ENCODE results near the gene CHCHD3. TPM values are rescaled to one million over a fixed set of nuclear protein-coding genes. Genes with fewer than 3 reads are reported as not detected.

The CHCHD3 gene
- total RNA-seq, 6 experiments from 2014 or later, result 16.5 to 42.6 (median 21.6) TPM

DNA sequence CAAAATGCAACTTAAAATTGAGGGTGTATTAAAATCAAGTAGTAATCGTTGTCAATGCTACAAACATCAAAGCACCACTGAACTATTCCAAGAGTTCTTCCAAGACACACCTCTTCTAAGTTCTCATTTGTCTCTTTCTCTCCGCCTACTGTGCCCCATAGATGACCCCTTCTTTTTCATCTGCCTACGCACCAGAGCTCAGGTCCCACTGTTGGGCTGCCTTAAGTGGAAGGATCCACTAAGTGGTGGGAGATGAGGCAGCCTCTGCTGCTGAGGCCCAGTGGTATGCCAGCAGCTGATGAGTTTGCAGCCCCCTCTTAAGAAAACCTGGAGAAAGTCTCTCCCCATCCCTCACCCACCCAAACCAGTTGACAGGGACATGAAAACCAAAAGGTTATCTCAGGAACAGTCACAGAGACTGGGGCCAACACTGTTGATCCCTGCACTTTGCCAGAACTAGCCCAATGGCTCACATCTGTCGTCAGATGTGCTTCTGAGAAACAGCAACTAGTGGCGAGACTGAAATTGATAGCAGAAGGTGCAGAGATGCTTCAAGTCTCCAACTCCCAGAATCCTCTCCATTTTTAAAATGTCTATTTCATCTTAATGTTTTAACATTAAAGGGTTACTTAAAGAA is 88.4 kb downstream of the CHCHD3 start:
- Histone ChIP-seq H3K4me1 (no peaks in the 10 kb centered on the region), H3K4me3 (no peak overlapping the region), H3K27ac (no peak overlapping the region), H3K27me3 (no peaks in the 10 kb centered on the region), H3K9me3 (no peaks in the 10 kb centered on the region), H3K36me3 (no peaks in the 10 kb centered on the region)
- WGBS (ENCODE audit: insufficient coverage, low coverage, low lambda C conversion rate, missing lambda C conversion rate), result 85% methylated on average over 5 of the region's 5 CpGs
- DNase-seq (no peak), ATAC-seq (no peak)
- no peak for TF ChIP-seq POLR2A (IDR thresholded peaks at IDR 0.05)
- TF ChIP-seq, protein P1, sequence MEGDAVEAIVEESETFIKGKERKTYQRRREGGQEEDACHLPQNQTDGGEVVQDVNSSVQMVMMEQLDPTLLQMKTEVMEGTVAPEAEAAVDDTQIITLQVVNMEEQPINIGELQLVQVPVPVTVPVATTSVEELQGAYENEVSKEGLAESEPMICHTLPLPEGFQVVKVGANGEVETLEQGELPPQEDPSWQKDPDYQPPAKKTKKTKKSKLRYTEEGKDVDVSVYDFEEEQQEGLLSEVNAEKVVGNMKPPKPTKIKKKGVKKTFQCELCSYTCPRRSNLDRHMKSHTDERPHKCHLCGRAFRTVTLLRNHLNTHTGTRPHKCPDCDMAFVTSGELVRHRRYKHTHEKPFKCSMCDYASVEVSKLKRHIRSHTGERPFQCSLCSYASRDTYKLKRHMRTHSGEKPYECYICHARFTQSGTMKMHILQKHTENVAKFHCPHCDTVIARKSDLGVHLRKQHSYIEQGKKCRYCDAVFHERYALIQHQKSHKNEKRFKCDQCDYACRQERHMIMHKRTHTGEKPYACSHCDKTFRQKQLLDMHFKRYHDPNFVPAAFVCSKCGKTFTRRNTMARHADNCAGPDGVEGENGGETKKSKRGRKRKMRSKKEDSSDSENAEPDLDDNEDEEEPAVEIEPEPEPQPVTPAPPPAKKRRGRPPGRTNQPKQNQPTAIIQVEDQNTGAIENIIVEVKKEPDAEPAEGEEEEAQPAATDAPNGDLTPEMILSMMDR (IDR thresholded peaks at IDR 0.05), result no peak
- intact Hi-C loops (cut with DNase I), result no loop called here

DNA sequence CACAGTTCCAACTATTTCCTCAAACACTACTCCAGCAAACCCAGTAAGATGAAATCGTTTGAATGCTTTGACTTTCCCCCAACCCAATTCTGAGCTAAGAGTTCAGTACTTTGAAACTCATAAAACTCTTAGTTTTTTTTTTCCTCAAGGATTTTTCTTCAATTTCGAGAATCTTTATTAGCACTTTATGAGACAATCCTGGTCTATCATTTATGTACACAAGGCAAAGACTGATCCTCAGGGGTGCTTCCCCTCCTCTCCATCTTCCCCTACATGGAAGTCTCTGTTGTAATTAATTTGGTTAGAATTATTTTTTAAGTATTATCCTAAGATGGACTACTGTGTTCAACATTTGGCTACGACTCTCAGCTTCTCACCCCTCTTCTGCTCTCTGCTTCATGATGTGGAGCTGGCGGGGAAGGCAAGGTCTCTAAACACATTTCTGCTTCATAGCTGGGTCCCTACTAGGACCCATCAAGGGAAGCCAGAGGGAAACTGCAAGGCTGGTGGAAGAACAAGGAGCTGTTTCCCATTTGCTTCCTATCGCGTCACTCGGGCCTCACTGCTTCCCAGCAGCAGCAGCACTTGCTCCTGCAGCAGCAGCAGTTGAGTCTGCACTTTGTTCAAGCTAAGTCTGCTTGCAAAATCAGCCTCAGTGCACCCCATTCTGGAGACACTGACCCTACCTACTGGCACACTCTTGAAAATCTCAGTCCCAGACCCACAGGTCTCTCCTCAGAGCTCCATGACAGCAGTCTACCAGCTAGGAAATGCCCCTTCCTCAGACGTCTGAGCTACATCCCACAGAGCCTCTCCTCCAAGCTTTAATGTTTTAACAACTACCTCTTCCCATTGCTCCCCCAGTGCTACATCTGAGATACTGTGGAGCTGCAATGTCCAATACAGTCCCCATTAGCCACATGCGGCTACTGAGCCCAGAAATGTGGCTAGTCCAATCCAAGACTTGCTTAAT is 90.0 kb downstream of the CHCHD3 start:
- H3K9me3 ChIP-seq, result no peaks in the 10 kb centered on the region
- H3K4me3 ChIP-seq, result no peak overlapping the region
- no peak overlapping the region for H3K27ac ChIP-seq
- TF ChIP-seq POLR2A (IDR thresholded peaks at IDR 0.05), result no peak
- TF ChIP-seq, protein P1 (IDR thresholded peaks at IDR 0.05), result no peak
- WGBS (ENCODE audit: insufficient coverage, low coverage, low lambda C conversion rate, missing lambda C conversion rate), result 80% methylated on average over 6 of the region's 9 CpGs
- no peak for ATAC-seq
- no peaks in the 10 kb centered on the region for H3K36me3 ChIP-seq
- no peak for DNase-seq
- no peaks in the 10 kb centered on the region for H3K4me1 ChIP-seq
- intact Hi-C loops (cut with DNase I), result no loop called here
- H3K27me3 ChIP-seq, result no peaks in the 10 kb centered on the region

DNA sequence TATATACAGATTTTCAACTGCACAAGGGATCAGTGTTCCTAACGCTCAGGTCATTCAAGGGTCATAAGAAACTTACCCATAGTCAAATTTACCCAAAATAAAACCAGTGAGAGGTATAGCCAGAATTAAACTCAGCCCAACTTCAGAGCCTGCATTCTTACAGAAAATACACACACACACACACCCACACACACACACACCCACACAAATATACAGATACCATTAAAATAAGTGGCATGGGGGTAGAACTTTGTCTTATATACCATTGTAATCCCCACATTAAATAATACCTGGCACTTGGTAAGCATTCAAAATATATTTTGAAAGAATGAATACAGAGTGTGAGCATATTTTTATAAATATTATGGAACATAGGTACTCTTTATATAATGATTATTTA is 93.8 kb downstream of the CHCHD3 start:
- intact Hi-C loops (cut with DNase I), result no loop called here
- Histone ChIP-seq H3K4me3 (no peak overlapping the region), H3K9me3 (no peaks in the 10 kb centered on the region), H3K4me1 (no peaks in the 10 kb centered on the region), H3K36me3 (no peaks in the 10 kb centered on the region), H3K27ac (no peak overlapping the region), H3K27me3 (no peaks in the 10 kb centered on the region)
- no peak for ATAC-seq
- TF ChIP-seq, protein P1 (IDR thresholded peaks at IDR 0.05), result no peak
- TF ChIP-seq POLR2A (IDR thresholded peaks at IDR 0.05), result no peak
- no peak for DNase-seq
- WGBS (ENCODE audit: insufficient coverage, low coverage, low lambda C conversion rate, missing lambda C conversion rate), result 87% methylated on average over 1 of the region's 1 CpG

DNA sequence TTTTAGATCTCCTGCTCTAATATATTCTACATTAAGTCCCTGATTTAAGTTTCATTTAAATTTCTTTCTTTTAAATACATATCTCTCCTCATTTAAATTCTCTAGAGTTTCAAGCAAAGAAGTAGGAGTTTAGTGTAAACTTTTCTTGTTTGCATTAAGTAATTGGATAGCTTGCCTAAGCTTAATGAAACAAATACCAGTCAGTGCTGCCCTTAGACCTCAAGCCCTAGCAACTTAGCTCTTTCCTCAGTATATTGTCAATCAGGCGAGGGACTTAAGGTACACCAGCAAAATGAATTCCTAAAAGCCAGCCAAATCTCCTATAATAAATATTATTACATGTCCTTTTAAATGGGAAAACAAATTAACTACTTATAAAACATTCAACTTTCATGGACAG is 101.5 kb downstream of the CHCHD3 start:
- intact Hi-C loops (cut with DNase I), result no loop called here
- DNase-seq (no peak), ATAC-seq (no peak)
- no peaks in the 10 kb centered on the region for H3K9me3 ChIP-seq
- TF ChIP-seq, protein P1 (IDR thresholded peaks at IDR 0.05), result no peak
- no peak for TF ChIP-seq POLR2A (IDR thresholded peaks at IDR 0.05)
- no peaks in the 10 kb centered on the region for H3K4me1 ChIP-seq
- 87% methylated on average over 1 of the region's 1 CpG for WGBS (ENCODE audit: insufficient coverage, low coverage, low lambda C conversion rate, missing lambda C conversion rate)
- H3K27me3 ChIP-seq, result no peaks in the 10 kb centered on the region
- H3K27ac ChIP-seq, result no peak overlapping the region
- H3K4me3 ChIP-seq, result no peak overlapping the region
- no peaks in the 10 kb centered on the region for H3K36me3 ChIP-seq

Data from right lobe of liver (tissue), 6 donors.